ENCODE data around the gene RPS3A. TPM values are rescaled to one million over a fixed set of nuclear protein-coding genes. Genes with fewer than 3 reads are reported as not detected.

RPS3A gene
- total RNA-seq, 1 donor = 1,904 TPM

GRCh38 chr4:151087467-151087866 lies 12.0 kb upstream of the RPS3A start:
- no peak for DNase-seq (ENCODE audit: low read depth)
- TF ChIP-seq, protein P1, sequence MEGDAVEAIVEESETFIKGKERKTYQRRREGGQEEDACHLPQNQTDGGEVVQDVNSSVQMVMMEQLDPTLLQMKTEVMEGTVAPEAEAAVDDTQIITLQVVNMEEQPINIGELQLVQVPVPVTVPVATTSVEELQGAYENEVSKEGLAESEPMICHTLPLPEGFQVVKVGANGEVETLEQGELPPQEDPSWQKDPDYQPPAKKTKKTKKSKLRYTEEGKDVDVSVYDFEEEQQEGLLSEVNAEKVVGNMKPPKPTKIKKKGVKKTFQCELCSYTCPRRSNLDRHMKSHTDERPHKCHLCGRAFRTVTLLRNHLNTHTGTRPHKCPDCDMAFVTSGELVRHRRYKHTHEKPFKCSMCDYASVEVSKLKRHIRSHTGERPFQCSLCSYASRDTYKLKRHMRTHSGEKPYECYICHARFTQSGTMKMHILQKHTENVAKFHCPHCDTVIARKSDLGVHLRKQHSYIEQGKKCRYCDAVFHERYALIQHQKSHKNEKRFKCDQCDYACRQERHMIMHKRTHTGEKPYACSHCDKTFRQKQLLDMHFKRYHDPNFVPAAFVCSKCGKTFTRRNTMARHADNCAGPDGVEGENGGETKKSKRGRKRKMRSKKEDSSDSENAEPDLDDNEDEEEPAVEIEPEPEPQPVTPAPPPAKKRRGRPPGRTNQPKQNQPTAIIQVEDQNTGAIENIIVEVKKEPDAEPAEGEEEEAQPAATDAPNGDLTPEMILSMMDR (IDR thresholded peaks at IDR 0.05; ENCODE audit: insufficient read depth, low read depth, low read length) = no peak
- H3K4me3 ChIP-seq (ENCODE audit: low read depth, low read length) = no peak overlapping the region

GRCh38 chr4:151091047-151091446 lies 8.4 kb upstream of the RPS3A start:
- TF ChIP-seq, protein P1 (IDR thresholded peaks at IDR 0.05; ENCODE audit: insufficient read depth, low read depth, low read length) = no peak
- DNase-seq (ENCODE audit: low read depth) = no peak
- no peak overlapping the region for H3K4me3 ChIP-seq (ENCODE audit: low read depth, low read length)

GRCh38 chr4:151092488-151092887 lies 6.9 kb upstream of the RPS3A start:
- no peak overlapping the region for H3K4me3 ChIP-seq (ENCODE audit: low read depth, low read length)
- DNase-seq (ENCODE audit: low read depth) = no peak
- TF ChIP-seq, protein P1 (IDR thresholded peaks at IDR 0.05; ENCODE audit: insufficient read depth, low read depth, low read length) = no peak

DNA sequence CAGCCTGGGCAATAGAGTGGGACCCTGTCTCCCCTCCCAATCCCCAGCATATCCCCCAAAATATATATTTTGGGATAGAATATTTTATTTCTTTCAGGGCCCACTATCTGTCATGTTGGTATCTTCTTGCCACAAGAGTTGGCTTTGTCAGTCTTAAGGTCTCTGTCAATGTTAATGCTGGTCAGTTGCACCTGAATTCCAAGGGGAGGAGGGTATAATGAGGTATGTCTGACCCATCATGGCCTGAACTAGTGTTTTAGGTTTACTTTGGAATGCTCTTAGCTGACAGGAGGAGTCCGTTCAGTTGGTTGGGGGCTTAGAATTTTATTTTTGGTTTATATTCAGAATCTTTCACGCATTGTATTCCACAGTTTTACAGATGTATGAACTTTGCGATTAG lies 6.2 kb upstream of the RPS3A start:
- TF ChIP-seq, protein P1 (IDR thresholded peaks at IDR 0.05; ENCODE audit: insufficient read depth, low read depth, low read length) = no peak
- no peak for DNase-seq (ENCODE audit: low read depth)

DNA sequence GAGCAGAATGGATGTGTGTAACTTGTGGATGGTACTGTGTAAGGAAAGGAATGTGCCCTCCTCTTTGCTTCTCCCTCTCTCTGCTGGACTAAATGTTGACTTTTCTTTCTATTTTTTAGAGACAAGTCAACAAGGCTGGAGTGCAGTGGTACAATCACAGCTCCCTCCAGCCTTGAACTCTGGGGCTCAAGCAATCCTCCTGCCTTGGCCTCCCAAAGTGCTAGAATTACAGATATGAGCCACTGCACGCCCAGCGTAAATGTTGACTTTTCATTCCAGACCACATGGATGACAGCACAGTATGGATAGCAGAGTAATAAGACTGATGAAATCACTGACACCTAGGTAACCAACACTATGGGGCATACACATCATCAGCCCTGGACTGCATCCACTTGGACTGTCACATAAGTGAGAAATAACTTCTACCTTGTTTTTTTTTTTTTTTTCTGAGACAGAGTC lies 5.1 kb upstream of the RPS3A start:
- H3K4me3 ChIP-seq (ENCODE audit: low read depth, low read length) = no peak overlapping the region
- DNase-seq (ENCODE audit: low read depth) = no peak
- TF ChIP-seq, protein P1 (IDR thresholded peaks at IDR 0.05; ENCODE audit: insufficient read depth, low read depth, low read length) = no peak

More for the DNA sequence above, 6.2 kb upstream of the RPS3A start:
- no peak overlapping the region for H3K4me3 ChIP-seq (ENCODE audit: low read depth, low read length)

- TF ChIP-seq, protein P1 (IDR thresholded peaks at IDR 0.05; ENCODE audit: insufficient read depth, low read depth, low read length) = no peak
- no peak overlapping the region for H3K4me3 ChIP-seq (ENCODE audit: low read depth, low read length)
- DNase-seq (ENCODE audit: low read depth) = no peak
These were observed 4.3 kb upstream of the RPS3A start for GRCh38 chr4:151095142-151095541.

DNA sequence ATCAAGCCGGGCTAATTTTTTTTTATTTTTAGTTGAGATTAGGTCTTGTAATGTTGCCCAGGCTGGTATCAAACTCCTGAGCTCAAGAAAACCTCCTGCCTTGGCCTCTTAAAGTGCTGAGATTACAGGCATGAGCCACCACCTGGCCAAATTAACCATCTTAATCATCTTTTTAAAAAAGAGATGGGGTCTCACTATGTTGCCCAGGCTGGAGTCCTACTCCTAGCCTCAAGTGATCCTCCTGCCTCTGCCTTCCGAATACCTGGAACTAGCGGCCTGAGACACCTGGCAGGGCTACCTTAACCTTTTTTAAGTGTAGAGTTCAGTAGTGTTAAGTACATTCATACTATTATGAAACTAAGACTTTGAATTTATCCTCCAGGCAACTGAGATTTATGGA lies 1.7 kb upstream of the RPS3A start:
- no peak overlapping the region for H3K4me3 ChIP-seq (ENCODE audit: low read depth, low read length)
- DNase-seq (ENCODE audit: low read depth) = no peak
- TF ChIP-seq, protein P1 (IDR thresholded peaks at IDR 0.05; ENCODE audit: insufficient read depth, low read depth, low read length) = no peak

Measured in fibroblast of villous mesenchyme (primary cell).